Fibroblast of lung (primary cell): ENCODE measurements around the gene CD5L.

Experiments used
- EZH2 ChIP-seq: IDR thresholded peaks from 2 replicates; pipeline ENCODE4 v1.5.1; 2012; ENCODE audit warnings: low read length, control low read depth, mild to moderate bottlenecking; ENCODE audit errors: missing control alignments
- TF ChIP-seq, protein P1 (sequence below), 2 donors: IDR thresholded peaks in 1 of 2; conservative IDR thresholded peaks in 1 of 2; 1 replicate in 1 of 2; 2 replicates in 1 of 2; pipeline ENCODE4 v1.5.1; 2011 to 2012; ENCODE audit warnings: low read length in 2 of 2, control low read depth in 1 of 2, inconsistent platforms in 1 of 2, low read depth in 1 of 2, mild to moderate bottlenecking in 1 of 2

GRCh38 chr1:157862114-157863070 is 20.8 kb upstream of the CD5L start:
- TF ChIP-seq, protein P1, sequence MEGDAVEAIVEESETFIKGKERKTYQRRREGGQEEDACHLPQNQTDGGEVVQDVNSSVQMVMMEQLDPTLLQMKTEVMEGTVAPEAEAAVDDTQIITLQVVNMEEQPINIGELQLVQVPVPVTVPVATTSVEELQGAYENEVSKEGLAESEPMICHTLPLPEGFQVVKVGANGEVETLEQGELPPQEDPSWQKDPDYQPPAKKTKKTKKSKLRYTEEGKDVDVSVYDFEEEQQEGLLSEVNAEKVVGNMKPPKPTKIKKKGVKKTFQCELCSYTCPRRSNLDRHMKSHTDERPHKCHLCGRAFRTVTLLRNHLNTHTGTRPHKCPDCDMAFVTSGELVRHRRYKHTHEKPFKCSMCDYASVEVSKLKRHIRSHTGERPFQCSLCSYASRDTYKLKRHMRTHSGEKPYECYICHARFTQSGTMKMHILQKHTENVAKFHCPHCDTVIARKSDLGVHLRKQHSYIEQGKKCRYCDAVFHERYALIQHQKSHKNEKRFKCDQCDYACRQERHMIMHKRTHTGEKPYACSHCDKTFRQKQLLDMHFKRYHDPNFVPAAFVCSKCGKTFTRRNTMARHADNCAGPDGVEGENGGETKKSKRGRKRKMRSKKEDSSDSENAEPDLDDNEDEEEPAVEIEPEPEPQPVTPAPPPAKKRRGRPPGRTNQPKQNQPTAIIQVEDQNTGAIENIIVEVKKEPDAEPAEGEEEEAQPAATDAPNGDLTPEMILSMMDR (conservative IDR thresholded peaks at IDR 0.05 in 1 of 2, IDR thresholded peaks at IDR 0.05 in 1 of 2; ENCODE audit: low read depth in 1 of 2, low read length in 2 of 2), result no peak
- TF ChIP-seq EZH2, result no peak
